Keratinocyte (primary cell): ENCODE data around the gene OPN5.

Source experiments
- CTCF ChIP-seq, 3 experiments: IDR thresholded peaks in 1 of 3; conservative IDR thresholded peaks in 1 of 3; optimal IDR thresholded peaks in 1 of 3; 2 replicates in 2 of 3; 3 replicates in 1 of 3; pipeline versions ENCODE3 to v1.5.1; 2011; ENCODE audit warnings: low read length in 3 of 3, mild to moderate bottlenecking in 3 of 3, moderate library complexity in 2 of 3, control low read depth in 1 of 3, inconsistent platforms in 1 of 3; ENCODE audit not compliant: insufficient read depth in 2 of 3; ENCODE audit errors: extremely low read depth in 1 of 3
- EZH2 ChIP-seq: IDR thresholded peaks from one replicate; pipeline ENCODE4 v1.6.1; 2012; ENCODE audit warnings: inconsistent platforms, mild to moderate bottlenecking, low read length, moderate library complexity

- TF ChIP-seq CTCF (optimal IDR thresholded peaks at IDR 0.05 in 1 of 3, IDR thresholded peaks at IDR 0.05 in 1 of 3, conservative IDR thresholded peaks at IDR 0.05 in 1 of 3; ENCODE audit: extremely low read depth in 1 of 3, insufficient read depth in 2 of 3, low read length in 3 of 3) (no peak), EZH2 (no peak)
Measured at GRCh38 chr6:47767102-47767501, 14.7 kb upstream of the OPN5 start.
